GM23338 (cell line): Measurements from ENCODE around the gene TRAF3IP1. TPM values are rescaled to one million over a fixed set of nuclear protein-coding genes. Genes with fewer than 3 reads are reported as not detected.

Source experiments
- ATAC-seq: fragments of 200-7000 bp; cut with Tn5 transposase; 3 replicates; pipeline ENCODE4 v1.9.1; 2020
- DNase-seq: peaks from one replicate; pipeline ENCODE4 v3.0.0-alpha.2; 2015; ENCODE audit warnings: low spot score
- H2AFZ ChIP-seq: fragments of 200-600 bp; sonication (generic); 2 replicates; pipeline ENCODE4 v1.8.0; 2016; ENCODE audit warnings: antibody characterized with exemption, mild to moderate bottlenecking, moderate library complexity
- H3F3A ChIP-seq: fragments of 200-600 bp; sonication (generic); replicated peaks from 2 replicates; pipeline ENCODE4 v1.8.0; 2017; ENCODE audit warnings: antibody characterized with exemption, mixed run types, low read depth
- H3K27ac ChIP-seq: fragments of 200-600 bp; sonication (generic); 2 replicates; pipeline ENCODE4 v1.6.1; 2016; ENCODE audit warnings: low read depth
- H3K27me3 ChIP-seq: fragments of 200-600 bp; sonication (generic); 2 replicates; pipeline ENCODE4 v1.8.0; 2016; ENCODE audit warnings: mild to moderate bottlenecking, mixed run types, moderate library complexity; ENCODE audit not compliant: insufficient read depth
- H3K36me3 ChIP-seq: fragments of 200-600 bp; sonication (generic); 2 replicates; pipeline ENCODE4 v1.8.0; 2016; ENCODE audit warnings: mild to moderate bottlenecking; ENCODE audit not compliant: insufficient read depth
- H3K4me1 ChIP-seq: fragments of 200-600 bp; sonication (generic); 2 replicates; pipeline ENCODE4 v1.8.0; 2016; ENCODE audit warnings: mild to moderate bottlenecking, moderate library complexity; ENCODE audit not compliant: insufficient read depth
- H3K4me2 ChIP-seq: fragments of 200-600 bp; sonication (generic); 2 replicates; pipeline ENCODE4 v1.7.1; 2017; ENCODE audit warnings: mixed run types
- H3K4me3 ChIP-seq: fragments of 200-600 bp; sonication (generic); 2 replicates; pipeline ENCODE4 v1.6.1; 2016; ENCODE audit warnings: mixed run types
- H3K79me2 ChIP-seq: fragments of 200-600 bp; sonication (generic); replicated peaks from 2 replicates; pipeline ENCODE4 v1.8.0; 2017; ENCODE audit warnings: mild to moderate bottlenecking; ENCODE audit not compliant: insufficient read depth
- H3K9me2 ChIP-seq: fragments of 200-600 bp; sonication (generic); 2 replicates; pipeline ENCODE4 v1.8.0; 2017; ENCODE audit not compliant: insufficient read depth
- H4K20me1 ChIP-seq: fragments of 200-600 bp; sonication (generic); replicated peaks from 2 replicates; pipeline ENCODE4 v1.8.0; 2017; ENCODE audit warnings: mild to moderate bottlenecking; ENCODE audit not compliant: insufficient read depth
- H3K27ac Mint-ChIP-seq: 2 replicates; pipeline ENCODE4 v1.8.0; 2020; ENCODE audit warnings: inconsistent platforms, mild to moderate bottlenecking, moderate library complexity, mixed read lengths
- H3K27me3 Mint-ChIP-seq: 3 replicates; pipeline ENCODE4 v1.8.0; 2022; ENCODE audit warnings: low read depth, mild to moderate bottlenecking, moderate library complexity, mixed read lengths, inconsistent platforms; ENCODE audit not compliant: insufficient read depth, poor library complexity
- H3K36me3 Mint-ChIP-seq: 3 replicates; pipeline ENCODE4 v1.8.0; 2021; ENCODE audit warnings: low read depth, mild to moderate bottlenecking, inconsistent platforms, moderate library complexity, mixed read lengths
- H3K4me1 Mint-ChIP-seq: 3 replicates; pipeline ENCODE4 v1.8.0; 2020; ENCODE audit warnings: mild to moderate bottlenecking, inconsistent platforms, mixed read lengths
- H3K4me3 Mint-ChIP-seq: 3 replicates; pipeline ENCODE4 v1.8.0; 2021; ENCODE audit warnings: moderate library complexity, mild to moderate bottlenecking, inconsistent platforms, mixed read lengths
- H3K9me3 Mint-ChIP-seq: 3 replicates; pipeline ENCODE4 v1.8.0; 2020; ENCODE audit warnings: moderate library complexity, mild to moderate bottlenecking, inconsistent platforms, mixed read lengths
- CREB1 ChIP-seq: fragments of 250-450 bp; sonication (Bioruptor Pico); IDR thresholded peaks from 2 replicates; pipeline ENCODE4 v1.5.0; 2020; ENCODE audit warnings: low read depth, mild to moderate bottlenecking, moderate library complexity
- CTCF ChIP-seq, 2 experiments: fragments of 200-600 bp in 1 of 2; sonication (generic) in 1 of 2; conservative IDR thresholded peaks; 2 replicates each; pipeline versions ENCODE4 v1.5.1 to v1.6.1; 2016 to 2017; ENCODE audit warnings: antibody characterized with exemption in 2 of 2, low read depth in 2 of 2, mild to moderate bottlenecking in 2 of 2, moderate library complexity in 1 of 2
- EZH2 ChIP-seq: fragments of 200-600 bp; sonication (generic); IDR thresholded peaks from one replicate; pipeline ENCODE4 v1.8.0; 2017; ENCODE audit warnings: antibody characterized with exemption, mild to moderate bottlenecking, low read depth; ENCODE audit not compliant: unreplicated experiment
- NANOG ChIP-seq: IDR thresholded peaks from 2 replicates; pipeline ENCODE4 v1.6.1; 2016; ENCODE audit warnings: antibody characterized with exemption, borderline replicate concordance
- ZNF331 ChIP-seq: fragments of 250-450 bp; sonication (Bioruptor Pico); IDR thresholded peaks from 2 replicates; pipeline ENCODE4 v1.5.0; 2020; ENCODE audit warnings: low read depth, mild to moderate bottlenecking, moderate library complexity
- ZNF462 ChIP-seq: fragments of 250-450 bp; sonication (Bioruptor Pico); IDR thresholded peaks from 2 replicates; pipeline ENCODE4 v1.5.0; 2020; ENCODE audit warnings: mild to moderate bottlenecking, moderate library complexity
- polyA plus RNA-seq: library from polyadenylated mRNA; unstranded; fragments of >200 nt; fragmentation: Nextera tagmentation; extraction: Ambion mirVana; gene quantifications from 2 replicates; pipeline ENCODE4 v1.2.1, GENCODE V29; 2016
- total RNA-seq: library from RNA; depleted of rRNA; stranded (reverse); fragments of >200 nt; shearing (Covaris generic); gene quantifications from 2 replicates; pipeline ENCODE4 v1.2.3, GENCODE V29; 2014
- TF ChIP-seq, protein P1 (sequence below): IDR thresholded peaks from one replicate; pipeline ENCODE4 v1.6.1; 2018; ENCODE audit warnings: antibody characterized with exemption; ENCODE audit not compliant: unreplicated experiment

Gene TRAF3IP1
- total and polyA plus RNA-seq, 2 experiments from 2014 or later: 12.5 to 20.7 TPM

DNA sequence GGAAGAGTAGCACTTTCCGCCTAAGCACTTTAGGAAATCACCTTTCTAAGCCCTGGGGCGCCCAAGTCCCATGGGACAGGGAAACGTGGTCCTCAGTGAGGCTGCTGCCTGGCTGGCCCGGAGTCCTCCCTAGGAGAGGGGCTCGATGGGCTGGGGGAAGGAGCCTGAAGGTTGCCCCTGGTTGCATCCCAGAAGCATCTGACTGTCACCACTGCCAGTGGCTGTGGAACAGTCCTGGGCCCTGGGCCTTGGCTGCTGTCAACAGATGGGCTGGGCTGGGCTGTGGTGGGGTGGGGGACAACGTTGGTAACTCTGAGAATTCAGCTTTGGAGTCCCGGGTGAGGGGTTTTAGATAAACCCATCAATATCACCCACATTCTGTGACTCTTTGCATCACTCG lies 128.9 kb downstream of the TRAF3IP1 start:
- H3K27ac Mint-ChIP-seq: no peak overlapping the region
- no peak for ATAC-seq

GRCh38 chr2:238449909-238450417 lies 129.6 kb downstream of the TRAF3IP1 start:
- no peak overlapping the region for H3K4me2 ChIP-seq
- no peak for DNase-seq
- H3F3A ChIP-seq: no peaks in the 10 kb centered on the region
- H2AFZ ChIP-seq: no peak overlapping the region
- no peak; the same call in 2 of the 3 replicates for ATAC-seq
- H4K20me1 ChIP-seq: peaks cover 22% of the 10 kb centered on the region
- Mint-ChIP-seq H3K9me3 (peaks cover 3% of the 10 kb centered on the region; the same call in 1 of the 3 replicates), H3K4me1 (no peaks in the 10 kb centered on the region), H3K27me3 (peaks cover 5% of the 10 kb centered on the region), H3K36me3 (peaks cover 69% of the 10 kb centered on the region), H3K4me3 (no peak overlapping the region), H3K27ac (no peak overlapping the region)
- H3K79me2 ChIP-seq: no peaks in the 10 kb centered on the region
- no peaks in the 10 kb centered on the region for H3K4me1 ChIP-seq
- no peak overlapping the region for H3K27ac ChIP-seq
- no peak overlapping the region for H3K4me3 ChIP-seq
- H3K9me2 ChIP-seq: no peaks in the 10 kb centered on the region
- H3K36me3 ChIP-seq: peaks cover 19% of the 10 kb centered on the region
- no peaks in the 10 kb centered on the region for H3K27me3 ChIP-seq
- TF ChIP-seq ZNF331 (CRISPR knock-in tag): no peak
- TF ChIP-seq, protein P1, sequence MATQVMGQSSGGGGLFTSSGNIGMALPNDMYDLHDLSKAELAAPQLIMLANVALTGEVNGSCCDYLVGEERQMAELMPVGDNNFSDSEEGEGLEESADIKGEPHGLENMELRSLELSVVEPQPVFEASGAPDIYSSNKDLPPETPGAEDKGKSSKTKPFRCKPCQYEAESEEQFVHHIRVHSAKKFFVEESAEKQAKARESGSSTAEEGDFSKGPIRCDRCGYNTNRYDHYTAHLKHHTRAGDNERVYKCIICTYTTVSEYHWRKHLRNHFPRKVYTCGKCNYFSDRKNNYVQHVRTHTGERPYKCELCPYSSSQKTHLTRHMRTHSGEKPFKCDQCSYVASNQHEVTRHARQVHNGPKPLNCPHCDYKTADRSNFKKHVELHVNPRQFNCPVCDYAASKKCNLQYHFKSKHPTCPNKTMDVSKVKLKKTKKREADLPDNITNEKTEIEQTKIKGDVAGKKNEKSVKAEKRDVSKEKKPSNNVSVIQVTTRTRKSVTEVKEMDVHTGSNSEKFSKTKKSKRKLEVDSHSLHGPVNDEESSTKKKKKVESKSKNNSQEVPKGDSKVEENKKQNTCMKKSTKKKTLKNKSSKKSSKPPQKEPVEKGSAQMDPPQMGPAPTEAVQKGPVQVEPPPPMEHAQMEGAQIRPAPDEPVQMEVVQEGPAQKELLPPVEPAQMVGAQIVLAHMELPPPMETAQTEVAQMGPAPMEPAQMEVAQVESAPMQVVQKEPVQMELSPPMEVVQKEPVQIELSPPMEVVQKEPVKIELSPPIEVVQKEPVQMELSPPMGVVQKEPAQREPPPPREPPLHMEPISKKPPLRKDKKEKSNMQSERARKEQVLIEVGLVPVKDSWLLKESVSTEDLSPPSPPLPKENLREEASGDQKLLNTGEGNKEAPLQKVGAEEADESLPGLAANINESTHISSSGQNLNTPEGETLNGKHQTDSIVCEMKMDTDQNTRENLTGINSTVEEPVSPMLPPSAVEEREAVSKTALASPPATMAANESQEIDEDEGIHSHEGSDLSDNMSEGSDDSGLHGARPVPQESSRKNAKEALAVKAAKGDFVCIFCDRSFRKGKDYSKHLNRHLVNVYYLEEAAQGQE: no peak
- no peak for TF ChIP-seq CREB1 (CRISPR knock-in tag)
- TF ChIP-seq EZH2: no peak
- no peak for TF ChIP-seq ZNF462 (CRISPR knock-in tag)

More for the DNA sequence above, 128.9 kb downstream of the TRAF3IP1 start:
- H3K4me3 ChIP-seq: no peak overlapping the region
- H3K27me3 ChIP-seq: no peaks in the 10 kb centered on the region
- peaks cover 77% of the 10 kb centered on the region for H3K36me3 Mint-ChIP-seq
- H3K36me3 ChIP-seq: peaks cover 26% of the 10 kb centered on the region
- H3K27ac ChIP-seq: no peak overlapping the region
- H2AFZ ChIP-seq: no peak overlapping the region
- peaks cover 5% of the 10 kb centered on the region for H3K27me3 Mint-ChIP-seq
- no peaks in the 10 kb centered on the region for H3K9me2 ChIP-seq
- TF ChIP-seq NANOG (no peak), CTCF (conservative IDR thresholded peaks at IDR 0.05; ENCODE audit: low read depth in 2 of 2) (no peak)
- H3K4me1 ChIP-seq: no peaks in the 10 kb centered on the region
- H3K4me1 Mint-ChIP-seq: no peaks in the 10 kb centered on the region
- H4K20me1 ChIP-seq: peaks cover 24% of the 10 kb centered on the region
- H3F3A ChIP-seq: no peaks in the 10 kb centered on the region
- H3K79me2 ChIP-seq: no peaks in the 10 kb centered on the region
- no peak overlapping the region for H3K4me2 ChIP-seq
- no peak overlapping the region for H3K4me3 Mint-ChIP-seq
- no peak for DNase-seq
- peaks cover 3% of the 10 kb centered on the region; the same call in 1 of the 3 replicates for H3K9me3 Mint-ChIP-seq
